Hematopoietic multipotent progenitor cell treated with erythropoietin and hydrocortisone succinate and interleukin-3 and kit ligand, for 15 days (in vitro differentiated cells): Measurements from ENCODE around the gene NME5.
"Not testable (repeated sequence)": the region's sequence is repeated elsewhere in the genome, so short reads cannot be mapped to it uniquely, and the experiment has no call there.

ENCODE experiments used
- DNase-seq: peaks from one replicate; pipeline ENCODE4 v3.0.0-alpha.2; 2015; ENCODE audit warnings: low spot score

NME5 gene

DNA sequence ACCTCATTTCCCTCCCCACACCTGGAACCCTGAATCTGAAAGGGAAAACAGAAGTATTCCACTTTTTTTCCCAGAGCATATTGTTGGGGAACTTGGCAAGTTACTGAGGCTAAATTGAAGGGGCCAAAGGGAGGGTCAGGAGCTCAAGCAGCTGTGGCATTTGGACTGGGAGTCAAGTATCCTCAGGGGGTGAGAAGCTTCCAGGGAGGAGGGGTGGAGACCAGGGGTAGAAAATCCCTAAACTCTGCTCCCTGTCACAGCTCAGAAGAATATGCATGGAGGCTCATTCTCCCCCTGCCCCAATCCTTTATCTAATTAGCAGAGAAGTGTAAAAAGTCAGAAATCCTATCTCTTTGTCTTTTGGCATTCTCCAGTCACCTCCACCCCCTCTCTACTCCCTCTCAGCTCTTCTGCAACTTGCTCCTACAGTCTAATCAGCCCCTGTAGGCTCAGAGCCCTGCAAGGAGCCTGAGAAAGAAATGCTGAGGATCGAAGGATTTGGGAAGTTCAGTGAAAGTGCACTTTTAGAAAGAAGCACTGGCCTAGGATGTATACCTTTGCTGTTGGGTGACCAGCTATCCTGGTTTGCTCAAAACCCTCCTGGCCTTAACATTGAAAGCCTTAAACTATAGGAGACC, 61.1 kb downstream of the NME5 start:
- no peak for DNase-seq

DNA sequence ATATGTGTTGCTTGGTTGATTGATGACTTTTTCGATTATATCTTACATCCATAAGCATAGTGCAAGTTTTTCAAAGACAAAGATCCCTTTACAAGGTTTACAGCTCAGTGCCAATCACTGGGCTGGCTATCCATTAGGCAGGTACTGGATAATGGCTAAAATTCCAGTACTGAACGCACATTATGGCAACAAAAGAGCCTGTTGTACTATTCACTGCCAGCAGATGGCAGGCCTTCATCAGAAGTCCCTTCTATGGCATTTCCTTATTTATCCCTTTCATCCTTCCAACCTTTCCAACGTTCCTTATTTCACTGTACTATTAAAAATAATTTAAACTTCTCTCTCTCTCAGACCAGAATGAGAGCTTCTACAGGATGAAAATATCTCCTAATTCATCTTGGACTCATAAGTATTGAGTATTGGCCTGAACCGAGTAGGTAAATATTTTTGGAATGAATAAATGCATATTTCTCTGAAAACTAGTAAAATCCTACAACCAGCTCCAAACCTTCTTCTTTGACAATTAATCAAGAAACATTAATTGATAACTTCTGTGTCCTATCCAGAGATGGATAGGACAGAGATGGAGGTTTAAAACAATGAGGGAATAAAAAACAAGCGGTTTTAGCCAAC, 62.0 kb downstream of the NME5 start:
- peak; percentile 63 for DNase-seq

DNA sequence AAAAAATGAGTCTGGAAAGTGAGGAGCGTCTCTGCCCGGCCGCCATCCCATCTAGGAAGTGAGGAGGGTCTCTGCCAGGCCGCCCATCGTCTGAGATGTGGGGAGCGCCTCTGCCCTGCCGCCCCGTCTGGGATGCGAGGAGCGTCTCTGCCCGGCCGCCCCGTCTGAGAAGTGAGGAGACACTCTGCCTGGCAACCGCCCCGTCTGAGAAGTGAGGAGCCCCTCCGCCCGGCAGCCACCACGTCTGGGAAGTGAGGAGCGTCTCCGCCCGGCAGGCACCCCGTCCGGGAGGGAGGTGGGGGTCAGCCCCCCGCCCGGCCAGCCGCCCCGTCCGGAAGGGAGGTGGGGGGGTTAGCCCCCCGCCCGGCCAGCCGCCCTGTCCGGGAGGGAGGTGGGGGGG, 69.2 kb downstream of the NME5 start:
- not testable (repeated sequence) for DNase-seq

DNA sequence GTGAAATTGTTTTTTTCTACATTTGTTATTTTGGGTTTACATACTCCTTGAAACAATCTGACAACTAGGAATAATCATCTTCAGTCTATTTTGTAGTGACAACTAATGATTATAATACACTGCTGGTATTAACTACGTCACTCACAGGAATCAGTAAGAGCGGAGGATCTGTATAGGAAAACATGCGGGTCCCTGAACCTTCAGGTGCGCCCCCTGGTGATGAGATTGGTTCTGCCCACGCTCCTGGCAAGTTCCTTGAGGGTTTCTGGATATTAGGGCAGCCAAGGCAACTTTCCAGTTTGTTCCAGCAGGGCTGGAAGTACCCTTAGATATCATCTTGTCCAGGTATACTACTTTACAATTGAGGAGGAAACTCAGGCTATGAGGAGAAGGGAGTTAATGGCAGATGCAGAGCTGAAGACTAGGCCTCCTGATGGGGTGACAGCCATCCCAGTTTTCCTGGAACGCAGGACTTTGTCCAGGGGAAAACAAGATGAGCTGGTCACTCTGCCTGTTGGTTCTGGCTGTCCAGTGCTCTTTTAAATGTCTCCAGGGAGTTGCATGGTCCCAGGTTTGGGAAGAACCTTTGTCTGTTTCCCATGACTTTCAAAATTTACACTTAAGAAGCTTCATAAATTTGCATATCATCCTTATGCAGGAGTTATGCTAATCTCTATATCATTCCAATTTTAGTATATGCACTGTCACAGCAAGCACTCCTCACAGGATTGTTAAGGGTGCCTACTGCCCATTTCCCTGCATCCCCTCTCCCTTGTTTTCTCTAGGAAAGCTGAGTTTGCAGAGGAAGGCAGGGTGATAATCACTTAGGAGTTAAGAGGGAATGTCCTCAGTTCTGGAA, 70.3 kb downstream of the NME5 start:
- peak; percentile 75 for DNase-seq

DNA sequence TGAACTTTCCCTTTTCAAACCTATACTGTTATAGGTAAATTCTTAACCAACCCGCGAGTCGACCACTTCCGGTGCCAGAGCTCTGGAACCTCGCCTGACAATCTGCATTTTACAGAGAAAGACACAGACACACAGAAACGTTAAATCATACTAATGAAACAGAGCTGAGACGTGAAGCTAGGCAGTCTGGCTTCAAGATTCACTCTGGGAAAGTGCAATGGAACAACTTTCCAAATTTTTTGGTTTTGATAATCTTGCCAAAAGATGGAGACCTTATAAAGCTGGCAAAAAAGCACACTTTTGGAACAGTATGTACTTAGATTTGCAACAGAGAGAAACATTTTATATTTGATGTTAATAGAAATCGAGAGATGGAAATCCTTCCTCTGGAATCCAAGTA, 71.3 kb downstream of the NME5 start:
- DNase-seq: no peak
